Right renal cortex interstitium (tissue), 3 donors: ENCODE data around the gene ANKRD33B. TPM values are rescaled to one million over a fixed set of nuclear protein-coding genes. Genes with fewer than 3 reads are reported as not detected.

ENCODE experiments used
- DNase-seq, 3 donors: peaks; one replicate each; pipeline ENCODE4 v3.0.0-alpha.2; 2013; ENCODE audit warnings: low read depth in 3 of 3, low spot score in 2 of 3
- polyA plus RNA-seq, 3 donors: library from polyadenylated mRNA; unstranded; fragments of 120-200 nt; gene quantifications; one replicate each; pipeline ENCODE4 v1.2.1, GENCODE V29; 2013; ENCODE audit not compliant: insufficient read length in 3 of 3

ANKRD33B gene
- polyA plus RNA-seq, 3 donors = 1.4 to 1.8 (median 1.7) TPM

- no peak for DNase-seq
These were observed 13.8 kb downstream of the ANKRD33B start for GRCh38 chr5:10577371-10578292.

- DNase-seq = no peak
These were observed 14.4 kb downstream of the ANKRD33B start for GRCh38 chr5:10578293-10578665.

GRCh38 chr5:10578869-10579268 is 15.0 kb downstream of the ANKRD33B start:
- no peak for DNase-seq

DNA sequence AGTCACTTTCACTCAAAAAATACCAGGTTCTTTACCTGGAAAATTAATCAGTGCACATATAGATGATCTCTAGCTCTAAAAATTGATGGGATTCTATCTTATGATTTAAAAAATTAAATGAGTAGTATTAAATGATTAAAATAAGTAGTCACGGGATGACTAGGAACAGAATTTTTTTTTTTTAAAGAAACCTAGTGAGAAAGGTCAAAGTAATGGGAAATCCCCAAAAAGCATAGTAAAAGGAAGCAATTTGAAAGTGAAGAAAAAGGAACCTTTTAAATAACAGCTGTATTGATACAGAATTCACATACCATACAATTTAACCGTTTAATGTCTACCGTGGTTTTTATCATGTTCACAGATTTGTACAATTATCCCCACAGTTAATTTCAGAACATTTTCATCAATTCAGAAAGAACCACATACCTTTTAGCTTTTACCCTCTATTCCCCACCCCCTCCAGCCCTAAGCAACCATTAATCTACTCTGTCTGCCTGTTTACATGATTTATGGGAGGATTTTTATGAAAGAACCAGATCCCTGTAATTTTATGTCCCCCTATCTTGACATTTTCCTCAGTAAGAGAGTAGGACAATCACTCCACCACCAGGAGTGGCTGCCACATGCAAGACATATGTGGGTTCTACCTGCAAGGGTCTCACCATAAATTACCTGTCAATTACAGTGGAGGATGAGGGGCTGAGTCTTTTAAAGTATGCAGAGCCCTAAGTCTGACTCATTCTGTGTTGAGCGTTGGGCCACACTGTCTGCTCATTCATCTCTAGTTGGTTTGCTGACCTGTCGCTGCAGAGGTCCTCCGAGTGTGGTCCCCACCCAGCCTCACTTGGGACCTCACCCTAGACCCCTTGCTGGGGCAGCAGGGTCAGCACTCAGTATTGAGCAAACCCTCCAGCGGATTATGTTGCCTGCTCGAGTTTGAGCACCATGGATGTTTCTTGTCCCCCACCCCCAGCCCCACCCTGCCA is 16.0 kb downstream of the ANKRD33B start:
- DNase-seq = no peak

DNA sequence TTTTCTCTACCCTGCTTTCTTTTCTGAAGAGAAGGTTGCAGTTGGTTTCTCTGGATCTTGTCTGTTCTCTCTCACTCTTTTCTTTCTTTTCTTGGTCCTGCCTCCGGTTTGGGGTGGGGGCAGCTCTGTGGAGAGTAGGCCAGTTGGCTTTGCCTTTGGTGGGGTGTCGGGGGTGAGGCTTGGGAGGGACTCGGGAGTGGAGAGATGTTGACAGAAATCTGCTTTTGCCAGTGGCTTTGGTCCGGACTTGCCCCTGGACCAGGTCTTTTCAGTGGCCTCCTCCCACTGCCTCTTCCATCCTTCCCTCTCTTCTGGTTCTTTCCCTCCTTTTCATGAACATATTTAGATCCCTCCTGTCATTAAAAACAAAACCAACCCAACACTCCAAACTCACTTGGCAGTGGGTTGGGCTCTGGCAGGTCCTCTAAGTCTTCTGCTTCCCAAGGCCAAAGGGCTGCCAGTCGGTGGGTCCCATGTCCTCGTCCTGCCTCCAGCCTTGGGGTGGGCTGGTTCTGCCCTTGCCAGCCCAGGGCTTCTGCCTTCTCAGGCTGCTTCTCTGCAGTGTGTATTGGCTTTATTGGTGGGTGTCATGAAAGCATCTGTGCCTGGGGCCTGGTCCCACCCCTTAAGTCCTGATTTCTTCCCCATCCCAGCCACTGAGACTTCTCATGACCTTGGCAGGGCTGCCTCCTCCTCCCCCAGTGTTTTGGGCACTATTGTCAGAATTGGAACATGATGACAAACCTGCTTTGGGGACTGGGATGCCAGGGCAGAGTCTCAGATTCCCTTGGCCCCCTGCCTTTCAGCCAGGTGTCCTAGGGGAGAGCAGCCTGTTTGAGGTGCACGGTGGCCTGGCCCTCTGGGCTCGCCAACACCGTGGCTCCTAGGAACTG is 16.9 kb downstream of the ANKRD33B start:
- DNase-seq = no peak

- DNase-seq = no peak
These were observed 17.5 kb downstream of the ANKRD33B start for GRCh38 chr5:10581424-10581748.

- DNase-seq = no peak
These were observed 18.1 kb downstream of the ANKRD33B start for GRCh38 chr5:10581867-10582511.

GRCh38 chr5:10582512-10582897 is 18.6 kb downstream of the ANKRD33B start:
- no peak for DNase-seq

DNA sequence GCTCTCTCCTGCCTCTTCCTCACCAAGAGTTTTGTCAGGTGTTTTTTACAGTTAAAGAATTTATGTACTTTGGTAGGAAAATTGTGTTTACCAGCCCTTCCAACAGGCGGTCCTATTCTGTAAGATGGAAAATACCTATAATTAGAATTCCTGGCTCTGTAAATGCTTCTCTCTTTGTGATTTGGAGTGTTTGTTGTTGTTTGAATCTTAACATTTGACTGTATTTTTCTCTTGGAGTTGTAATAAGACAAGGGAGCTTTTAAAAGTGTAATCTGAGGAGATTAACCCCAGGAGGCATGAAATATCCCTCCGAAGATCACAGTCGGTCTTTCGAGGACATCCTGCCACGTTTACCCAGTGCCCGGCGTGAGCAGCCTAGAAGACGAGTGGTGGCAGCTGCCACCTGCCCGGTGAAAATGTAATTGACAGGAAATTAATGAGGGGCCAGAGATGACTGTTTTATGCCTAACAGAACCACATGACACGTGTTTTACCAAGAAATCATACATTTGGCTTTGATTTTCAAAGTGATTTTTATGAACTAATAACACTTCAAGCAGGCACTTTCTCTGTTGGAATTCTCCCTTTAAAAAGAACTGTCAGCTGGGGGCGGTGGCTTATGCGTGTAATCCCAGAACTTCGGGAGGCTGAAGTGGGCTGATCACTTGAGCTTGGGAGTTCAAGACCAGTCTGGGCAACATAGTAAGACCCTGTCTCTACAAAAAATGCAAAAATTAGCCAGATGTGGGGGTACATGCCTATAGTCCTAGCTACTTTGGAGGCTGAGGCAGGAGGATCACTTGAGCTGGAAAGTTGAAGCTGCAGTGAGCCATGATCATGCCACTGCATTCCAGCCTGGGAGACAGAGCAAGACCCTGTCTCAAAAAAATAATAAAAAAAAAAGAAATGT is 20.0 kb downstream of the ANKRD33B start:
- no peak for DNase-seq

- DNase-seq = no peak
These were observed 21.0 kb downstream of the ANKRD33B start for GRCh38 chr5:10584714-10585517.

DNA sequence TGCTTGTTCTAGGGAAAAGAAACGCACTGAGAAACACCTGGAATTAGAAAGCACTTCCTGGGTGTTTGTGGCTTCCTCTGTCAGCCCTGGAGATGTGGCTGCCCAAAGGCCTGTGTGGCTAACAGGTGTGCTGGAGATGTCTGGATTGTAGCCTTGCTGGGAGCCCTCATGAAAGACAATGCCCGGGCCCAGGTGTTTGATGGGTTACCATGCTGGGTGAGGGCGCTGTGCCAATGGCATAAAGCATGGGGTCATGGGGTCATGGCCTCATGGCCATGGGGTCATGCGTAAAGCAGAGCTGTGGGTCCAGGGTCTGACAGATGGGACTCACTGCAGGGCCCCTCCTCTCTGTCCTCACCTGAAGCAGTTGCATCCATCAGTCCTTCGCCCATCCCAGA is 21.6 kb downstream of the ANKRD33B start:
- no peak for DNase-seq

DNA sequence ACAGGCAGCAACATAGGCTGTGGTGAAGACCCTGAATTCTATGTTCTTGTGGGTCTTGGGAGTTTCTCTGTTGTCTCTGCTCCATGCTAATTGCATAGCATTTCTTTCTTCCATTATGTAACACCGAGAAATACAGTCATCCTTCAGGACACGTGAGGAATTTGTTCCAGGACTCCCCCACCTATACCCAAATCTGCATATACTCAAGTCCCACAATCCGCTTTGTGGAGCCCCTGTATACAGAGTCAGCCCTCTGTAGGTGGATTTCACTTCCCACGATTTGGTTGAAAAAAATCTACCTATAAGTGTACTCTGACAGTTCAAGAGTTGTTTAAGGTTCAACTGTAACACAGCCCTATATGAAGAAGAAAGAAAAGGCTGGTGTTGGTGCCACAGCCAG is 22.1 kb downstream of the ANKRD33B start:
- DNase-seq = no peak

DNA sequence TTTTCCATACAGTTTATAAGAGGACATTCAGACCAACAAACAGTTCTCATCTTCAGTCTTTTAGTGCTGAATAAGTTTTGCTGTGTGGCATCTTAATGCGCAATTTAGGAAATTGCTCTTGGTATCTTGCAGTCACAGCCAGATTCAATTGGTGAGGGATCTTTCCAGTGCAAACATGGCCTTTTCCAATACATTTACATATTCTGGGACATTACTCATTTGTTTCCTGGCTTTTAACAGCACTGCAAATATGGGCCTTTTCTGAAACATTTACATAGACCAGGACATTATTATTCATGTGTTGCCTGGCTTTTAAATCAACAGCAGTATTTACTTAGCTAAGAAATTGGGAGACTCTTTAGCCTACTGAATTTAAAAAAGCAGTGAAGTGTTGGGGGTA is 22.7 kb downstream of the ANKRD33B start:
- no peak for DNase-seq

DNA sequence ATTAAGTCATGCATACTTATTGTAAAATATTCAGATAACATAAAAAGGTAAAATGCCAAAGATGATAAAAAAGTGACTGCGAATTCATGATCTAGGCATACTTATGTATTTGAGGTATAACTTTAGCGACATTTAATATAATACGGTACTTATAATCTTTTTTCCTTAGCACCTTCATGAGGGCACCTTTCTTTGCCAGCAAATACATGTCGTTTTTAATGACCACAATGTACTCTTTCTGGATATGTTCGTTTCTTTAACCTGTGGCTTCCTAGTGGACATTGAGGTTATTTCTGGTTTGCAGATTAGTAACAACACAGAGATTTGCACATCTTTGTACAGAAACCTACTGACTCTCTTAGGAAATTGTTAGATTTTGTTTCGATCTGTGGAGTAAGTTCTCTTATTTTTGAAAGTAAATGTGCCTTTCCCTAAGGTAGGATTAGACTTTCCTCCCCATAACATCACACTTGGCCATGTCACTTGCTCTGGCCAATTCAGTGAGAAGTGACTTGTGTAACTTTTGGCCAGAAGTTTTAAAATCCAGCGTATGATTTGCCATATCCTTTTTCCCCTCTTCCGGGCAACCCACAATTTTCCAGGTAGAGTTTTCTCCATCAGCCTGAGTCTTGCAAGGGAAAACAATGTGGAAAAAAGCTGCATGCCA is 24.4 kb downstream of the ANKRD33B start:
- DNase-seq = no peak

- no peak for DNase-seq
These were observed 25.0 kb downstream of the ANKRD33B start for GRCh38 chr5:10588779-10589447.

- DNase-seq = no peak
These were observed 26.5 kb downstream of the ANKRD33B start for GRCh38 chr5:10590226-10590999.
